DMS 273 treated with DMSO at 0.1 percent for 48 hours (cell line): ENCODE measurements around the gene LRP8.

Experiments used
- DNase-seq: peaks from one replicate; lab custom pipeline; 2025; lab: John Stamatoyannopoulos, UW

Gene LRP8

GRCh38 chr1:53340660-53341520 is 13.0 kb upstream of the LRP8 start:
- DNase-seq, result no peak

GRCh38 chr1:53339736-53340635 is 12.1 kb upstream of the LRP8 start:
- DNase-seq, result no peak

DNA sequence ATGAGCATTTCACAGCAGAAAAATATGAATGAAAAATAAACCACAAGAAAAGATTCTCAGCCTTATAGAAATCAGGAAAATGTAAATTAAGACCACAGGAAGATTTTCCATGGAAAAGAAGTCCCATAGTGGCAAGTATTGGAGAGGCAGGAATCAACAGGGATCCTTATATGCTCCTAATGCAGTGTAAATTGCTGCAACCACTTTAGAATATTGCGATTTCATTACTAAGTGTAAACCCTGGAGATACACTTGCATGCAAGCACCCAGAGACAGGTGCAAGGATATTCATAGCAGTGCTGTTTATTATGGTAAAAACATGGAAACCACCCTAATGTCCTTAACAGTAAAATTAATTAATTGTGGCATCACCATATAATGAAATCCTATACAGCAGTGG is 10.6 kb upstream of the LRP8 start:
- DNase-seq, result no peak

GRCh38 chr1:53337499-53337898 is 9.6 kb upstream of the LRP8 start:
- DNase-seq, result no peak

- DNase-seq, result no peak
Measured at GRCh38 chr1:53336146-53336545, 8.3 kb upstream of the LRP8 start.

GRCh38 chr1:53335661-53336060 is 7.8 kb upstream of the LRP8 start:
- DNase-seq, result no peak

GRCh38 chr1:53334781-53335180 is 6.9 kb upstream of the LRP8 start:
- no peak for DNase-seq

DNA sequence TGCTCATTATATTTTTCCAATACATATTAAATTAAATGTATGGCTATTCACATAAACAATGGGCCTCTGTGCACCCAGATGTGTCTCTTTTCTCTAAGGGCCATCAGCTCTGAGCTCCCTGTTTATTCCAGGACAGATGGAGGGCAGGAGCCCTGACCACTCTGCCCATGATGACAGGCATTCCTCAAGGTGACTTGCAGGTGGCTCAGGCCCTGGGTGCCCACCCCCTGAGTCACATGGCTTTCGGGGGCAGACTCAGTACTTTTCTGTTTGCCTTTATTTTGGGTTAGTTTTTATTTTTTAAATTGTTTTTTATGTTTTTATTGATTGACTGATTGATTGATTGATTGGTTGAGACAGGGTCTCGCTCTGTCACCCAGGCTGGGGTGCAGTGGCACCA is 6.4 kb upstream of the LRP8 start:
- no peak for DNase-seq

DNA sequence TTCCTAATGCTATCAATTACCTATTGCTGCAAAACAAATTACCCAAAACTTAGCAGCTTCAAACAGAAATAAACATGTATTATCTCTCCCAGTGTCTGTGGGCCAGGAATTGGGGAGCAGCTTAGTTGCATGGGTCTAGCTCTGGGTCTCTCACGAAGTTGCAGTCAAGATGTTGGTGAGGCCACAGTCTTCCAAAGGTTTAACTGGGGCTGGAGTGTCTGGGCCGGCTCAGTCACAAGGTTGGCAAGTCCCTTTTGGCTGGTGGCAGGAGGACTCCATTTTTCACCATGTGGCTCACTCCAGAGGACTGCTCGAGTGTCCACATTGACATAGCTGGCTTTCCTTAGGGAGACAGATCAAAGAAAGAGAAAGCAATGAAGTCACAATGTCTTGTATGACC is 5.0 kb upstream of the LRP8 start:
- DNase-seq, result no peak

DNA sequence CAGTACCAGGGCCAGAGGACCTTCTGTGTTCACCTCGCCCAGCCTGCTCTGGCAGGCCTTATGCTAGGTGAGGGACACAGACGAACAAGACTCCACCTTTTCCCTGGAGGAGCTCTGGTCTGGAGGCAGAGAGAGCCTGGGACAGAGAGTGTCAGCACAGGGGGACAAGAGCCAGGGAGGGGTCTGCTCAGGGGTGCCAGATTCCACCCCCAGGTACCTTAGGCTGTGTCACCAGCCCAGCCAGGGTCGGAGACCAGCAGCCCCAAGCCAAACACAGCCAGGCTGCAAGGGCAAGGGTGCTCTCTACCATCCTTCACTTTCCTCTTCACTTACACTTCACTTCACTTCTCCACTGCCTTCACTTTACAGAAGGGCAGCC is 4.3 kb upstream of the LRP8 start:
- DNase-seq, result no peak

DNA sequence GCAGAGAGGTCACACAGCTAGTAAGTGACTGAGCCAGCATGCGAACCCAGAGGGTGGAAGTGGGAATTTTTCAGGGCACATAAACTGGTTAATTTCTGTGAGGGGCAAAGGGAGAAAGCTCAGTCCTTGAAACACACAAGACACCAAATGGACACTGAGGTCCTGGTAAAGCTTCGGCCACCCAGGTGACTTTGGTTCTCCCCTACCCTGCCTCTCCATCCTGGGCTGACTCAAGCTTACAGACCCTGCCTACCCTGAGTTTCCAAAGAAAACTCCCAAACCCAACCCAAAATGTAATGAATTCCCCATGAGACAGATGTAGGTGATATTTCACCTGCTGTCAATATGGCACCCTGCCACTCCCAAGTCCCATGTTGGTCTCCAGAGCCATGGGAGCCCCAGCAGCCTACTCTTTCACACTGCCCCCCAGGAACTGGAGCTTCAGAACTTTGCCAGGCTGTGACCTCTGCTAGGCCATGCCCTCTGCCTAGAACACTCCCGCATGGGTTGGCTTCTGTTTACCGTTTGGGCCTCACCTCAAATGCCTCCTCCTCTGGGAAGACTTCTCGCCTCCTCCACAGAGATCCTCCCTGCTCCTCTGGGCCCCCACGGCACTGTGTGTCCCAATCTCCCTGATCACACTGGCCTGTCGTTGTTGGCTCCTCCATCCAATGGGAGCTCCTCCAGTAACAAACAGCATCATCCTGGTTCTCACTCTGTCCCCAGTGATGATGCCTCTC is 3.7 kb upstream of the LRP8 start:
- no peak for DNase-seq

DNA sequence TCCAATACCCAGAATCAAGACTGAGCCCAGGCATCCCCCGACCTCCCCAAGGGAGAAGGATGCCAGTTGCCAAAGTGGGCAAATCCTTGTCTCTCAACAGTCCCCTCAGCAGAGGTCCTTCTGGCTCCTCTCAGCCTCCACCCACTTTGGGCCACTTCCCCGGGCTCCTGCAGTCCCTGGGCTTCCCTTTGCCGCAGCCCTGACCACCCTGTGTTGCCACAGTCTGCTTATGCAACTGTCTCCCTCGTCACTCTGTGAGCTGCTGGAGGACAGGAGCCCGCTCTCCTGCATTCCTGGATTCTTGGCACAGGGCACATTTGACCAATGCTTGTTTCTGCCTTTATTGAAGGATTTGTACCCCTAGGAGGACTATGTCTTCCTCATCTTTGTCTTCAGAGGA is 2.9 kb upstream of the LRP8 start:
- DNase-seq, result no peak

- DNase-seq, result no peak
Measured at GRCh38 chr1:53328541-53329499, 950 bp upstream of the LRP8 start.

GRCh38 chr1:53327182-53327913 is 522 bp downstream of the LRP8 start:
- no peak for DNase-seq

GRCh38 chr1:53326598-53327181 is 1.2 kb downstream of the LRP8 start:
- DNase-seq, result peak; percentile 79

DNA sequence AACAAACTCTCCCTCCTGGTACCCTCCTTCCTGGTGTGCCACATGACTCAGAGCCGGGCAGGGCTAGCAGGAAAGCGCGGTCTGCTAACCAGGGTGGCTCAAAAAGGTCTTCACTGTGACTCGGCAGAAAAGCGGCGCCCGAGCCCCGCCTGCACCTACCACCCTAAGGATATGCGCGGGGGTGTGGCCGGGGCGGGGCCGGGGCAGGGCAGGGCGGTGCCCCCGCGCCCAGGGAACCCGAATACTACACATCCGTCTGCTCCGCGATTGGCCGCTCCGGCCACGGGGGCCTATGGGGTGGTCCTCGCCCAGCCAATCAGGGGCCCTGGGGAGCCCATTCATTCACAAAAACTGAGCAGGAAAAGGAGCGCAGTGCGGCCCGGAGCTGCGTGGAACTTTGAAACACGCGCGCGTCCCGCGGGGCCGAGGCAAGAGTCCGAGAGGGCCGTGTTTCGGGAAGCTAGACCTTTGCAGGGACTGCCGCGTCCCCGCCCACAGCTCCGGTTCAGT is 1.7 kb downstream of the LRP8 start:
- peak; percentile 90 for DNase-seq

GRCh38 chr1:53325326-53326087 is 2.4 kb downstream of the LRP8 start:
- DNase-seq, result no peak

DNA sequence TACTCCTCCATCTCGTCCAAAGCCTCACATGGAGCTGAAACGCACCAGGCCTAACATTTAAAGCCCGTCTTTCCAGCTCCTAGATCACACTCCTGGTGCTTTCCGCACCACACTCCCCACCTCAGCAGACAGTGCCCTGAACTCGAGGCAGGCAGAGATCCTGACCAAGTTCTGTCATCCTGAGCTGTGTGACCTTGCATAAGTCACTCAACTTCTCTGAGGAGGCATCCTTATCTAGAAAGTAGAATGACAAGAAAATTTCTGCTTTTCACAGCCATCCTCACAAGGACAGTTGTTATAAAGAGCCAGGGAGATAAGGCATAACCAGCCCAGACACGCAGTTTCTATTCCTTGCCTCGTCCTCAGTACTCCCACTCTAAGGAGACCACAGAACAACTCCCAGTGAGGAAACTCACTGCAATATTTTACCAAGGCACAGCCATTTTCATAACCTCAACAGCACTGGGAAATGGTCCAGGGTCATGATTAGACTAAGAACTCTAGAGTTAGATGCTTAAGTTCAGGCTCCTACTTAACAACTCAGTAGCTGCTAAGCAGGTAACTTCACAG is 3.1 kb downstream of the LRP8 start:
- no peak for DNase-seq

DNA sequence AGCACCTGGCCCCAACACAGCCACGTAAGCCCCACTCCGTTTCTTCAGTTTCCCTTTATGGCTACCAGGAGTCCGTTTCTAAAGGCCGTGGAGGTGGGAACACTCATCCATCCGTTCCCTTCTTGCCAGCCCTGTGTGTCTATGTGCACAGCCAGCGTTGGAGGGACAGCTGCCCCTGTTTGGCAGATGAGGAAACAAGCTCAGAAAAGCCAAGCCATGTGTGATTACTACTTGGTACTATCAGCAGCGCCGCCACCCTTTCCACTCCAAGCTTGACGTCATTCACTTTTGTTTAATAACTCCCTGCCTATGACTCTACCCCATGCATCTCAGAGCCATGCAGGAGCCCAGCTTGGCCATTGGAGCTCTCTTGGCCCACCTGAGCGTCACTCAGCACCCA is 3.5 kb downstream of the LRP8 start:
- DNase-seq, result no peak
